Glomerular visceral epithelial cell (primary cell): Measurements from ENCODE around the gene CARD9.
"Not testable (repeated sequence)": the region's sequence is repeated elsewhere in the genome, so short reads cannot be mapped to it uniquely, and the experiment has no call there.

ENCODE experiments used
- DNase-seq: peaks from one replicate; pipeline ENCODE4 v3.0.0-alpha.2; 2016; ENCODE audit errors: extremely low spot score

CARD9 gene

GRCh38 chr9:136363949-136364748, 9.3 kb downstream of the CARD9 start:
- no peak for DNase-seq

GRCh38 chr9:136363106-136363948, 10.1 kb downstream of the CARD9 start, which contains the start of gene DNLZ:
TSS of gene DNLZ (minus strand) at chr9:136363744. CDS start at chr9:136363714, 30 bp downstream.
- peak; percentile 97 for DNase-seq

GRCh38 chr9:136362450-136362784, 11.1 kb downstream of the CARD9 start:
- no peak for DNase-seq

GRCh38 chr9:136361754-136362449, 11.6 kb downstream of the CARD9 start:
- DNase-seq, result no peak

- DNase-seq, result no peak
These were observed 12.3 kb downstream of the CARD9 start for GRCh38 chr9:136361047-136361753.

- no peak for DNase-seq
These were observed 13.4 kb downstream of the CARD9 start for GRCh38 chr9:136359774-136360718.

- DNase-seq, result no peak
These were observed 14.6 kb downstream of the CARD9 start for GRCh38 chr9:136358888-136359287.

GRCh38 chr9:136358016-136358415, 15.5 kb downstream of the CARD9 start:
- DNase-seq, result no peak

- no peak for DNase-seq
These were observed 16.2 kb downstream of the CARD9 start for GRCh38 chr9:136357202-136357725.

GRCh38 chr9:136355616-136356557, 17.6 kb downstream of the CARD9 start:
- no peak for DNase-seq

- DNase-seq, result peak; percentile 54
These were observed 18.8 kb downstream of the CARD9 start for GRCh38 chr9:136354592-136355085.

- no peak for DNase-seq
These were observed 19.5 kb downstream of the CARD9 start for GRCh38 chr9:136353757-136354488.

- no peak for DNase-seq
These were observed 20.4 kb downstream of the CARD9 start for GRCh38 chr9:136353088-136353487.

GRCh38 chr9:136352682-136353081, 20.8 kb downstream of the CARD9 start:
- DNase-seq, result no peak

GRCh38 chr9:136351868-136352267, 21.6 kb downstream of the CARD9 start:
- DNase-seq, result not testable (repeated sequence)

GRCh38 chr9:136351252-136351800, 22.1 kb downstream of the CARD9 start:
- DNase-seq, result no peak

- no peak for DNase-seq
These were observed 23.9 kb downstream of the CARD9 start for GRCh38 chr9:136349546-136349945.

- no peak for DNase-seq
These were observed 24.8 kb downstream of the CARD9 start for GRCh38 chr9:136348691-136349090.
